ENCODE data around the gene ROMO1. TPM values are rescaled to one million over a fixed set of nuclear protein-coding genes. Genes with fewer than 3 reads are reported as not detected.
"Not testable (repeated sequence)": the region's sequence is repeated elsewhere in the genome, so short reads cannot be mapped to it uniquely, and the experiment has no call there.

Gene ROMO1
- total RNA-seq, 1 donor from 2014 or later = 333 TPM

GRCh38 chr20:35680452-35681183 lies 18.6 kb upstream of the ROMO1 start:
- DNase-seq (ENCODE audit: extremely low read depth, low read depth, low spot score) = no peak

- DNase-seq (ENCODE audit: extremely low read depth, low read depth, low spot score) = no peak
Measured at GRCh38 chr20:35681960-35682359, 17.2 kb upstream of the ROMO1 start.

- not testable (repeated sequence) for DNase-seq (ENCODE audit: extremely low read depth, low read depth, low spot score)
Measured at GRCh38 chr20:35685368-35685767, 13.8 kb upstream of the ROMO1 start.

GRCh38 chr20:35686872-35687271 lies 12.3 kb upstream of the ROMO1 start:
- not testable (repeated sequence) for DNase-seq (ENCODE audit: extremely low read depth, low read depth, low spot score)

GRCh38 chr20:35690265-35690664 lies 8.9 kb upstream of the ROMO1 start:
- DNase-seq (ENCODE audit: extremely low read depth, low read depth, low spot score) = no peak

GRCh38 chr20:35695245-35695749 lies 3.9 kb upstream of the ROMO1 start:
- no peak for DNase-seq (ENCODE audit: extremely low read depth, low read depth, low spot score)

GRCh38 chr20:35695978-35696377 lies 3.2 kb upstream of the ROMO1 start:
- DNase-seq (ENCODE audit: extremely low read depth, low read depth, low spot score) = no peak

- no peak for DNase-seq (ENCODE audit: extremely low read depth, low read depth, low spot score)
Measured at GRCh38 chr20:35697696-35698297, 1.4 kb upstream of the ROMO1 start.

- DNase-seq (ENCODE audit: extremely low read depth, low read depth, low spot score) = no peak
Measured at GRCh38 chr20:35698298-35699126, 693 bp upstream of the ROMO1 start.

- DNase-seq (ENCODE audit: extremely low read depth, low read depth, low spot score) = no peak
Measured at GRCh38 chr20:35699957-35700624, 886 bp downstream of the ROMO1 start.

GRCh38 chr20:35700625-35701148 lies 1.5 kb downstream of the ROMO1 start:
- no peak for DNase-seq (ENCODE audit: extremely low read depth, low read depth, low spot score)

GRCh38 chr20:35702051-35702823 lies 3.0 kb downstream of the ROMO1 start:
- no peak for DNase-seq (ENCODE audit: extremely low read depth, low read depth, low spot score)

- no peak for DNase-seq (ENCODE audit: extremely low read depth, low read depth, low spot score)
Measured at GRCh38 chr20:35702824-35703695, 3.9 kb downstream of the ROMO1 start.

GRCh38 chr20:35704514-35705261 lies 5.5 kb downstream of the ROMO1 start:
- no peak for DNase-seq (ENCODE audit: extremely low read depth, low read depth, low spot score)

- DNase-seq (ENCODE audit: extremely low read depth, low read depth, low spot score) = not testable (repeated sequence)
Measured at GRCh38 chr20:35705894-35706293, 6.7 kb downstream of the ROMO1 start.

GRCh38 chr20:35706591-35707529 lies 7.7 kb downstream of the ROMO1 start:
- DNase-seq (ENCODE audit: extremely low read depth, low read depth, low spot score) = not testable (repeated sequence)

GRCh38 chr20:35708502-35708901 lies 9.3 kb downstream of the ROMO1 start:
- no peak for DNase-seq (ENCODE audit: extremely low read depth, low read depth, low spot score)

Data from glomerular endothelial cell (primary cell).